Measurements from ENCODE around the gene RRP1. TPM values are rescaled to one million over a fixed set of nuclear protein-coding genes. Genes with fewer than 3 reads are reported as not detected.

The RRP1 gene
- total and polyA plus RNA-seq, 10 of the 15 experiments (the other 5 are each of a cell fraction or from before 2014, with no cell fraction given): 0.34 to 70.8 (median 35.1) TPM

DNA sequence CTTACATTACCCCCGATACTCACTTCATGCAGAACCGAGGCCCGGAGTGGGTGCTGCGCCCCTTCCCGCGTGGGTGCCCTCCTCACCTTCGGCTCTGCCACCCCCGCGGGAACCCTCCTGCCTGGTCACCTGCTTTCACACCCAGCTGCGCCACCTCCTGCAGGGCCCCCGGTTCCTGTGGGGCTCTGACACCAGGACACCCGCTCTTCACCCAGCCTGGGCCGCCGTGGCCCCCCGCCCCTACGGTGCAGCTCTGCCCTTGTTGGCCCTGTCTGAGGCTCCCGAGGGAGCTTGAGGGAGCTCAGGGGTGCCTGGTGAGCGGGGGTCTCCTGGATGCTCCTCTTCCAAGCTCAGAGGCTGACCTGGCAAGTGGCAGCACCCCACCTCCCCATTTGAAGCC lies 19.0 kb downstream of the RRP1 start (continued):
- TF ChIP-seq, protein P1, sequence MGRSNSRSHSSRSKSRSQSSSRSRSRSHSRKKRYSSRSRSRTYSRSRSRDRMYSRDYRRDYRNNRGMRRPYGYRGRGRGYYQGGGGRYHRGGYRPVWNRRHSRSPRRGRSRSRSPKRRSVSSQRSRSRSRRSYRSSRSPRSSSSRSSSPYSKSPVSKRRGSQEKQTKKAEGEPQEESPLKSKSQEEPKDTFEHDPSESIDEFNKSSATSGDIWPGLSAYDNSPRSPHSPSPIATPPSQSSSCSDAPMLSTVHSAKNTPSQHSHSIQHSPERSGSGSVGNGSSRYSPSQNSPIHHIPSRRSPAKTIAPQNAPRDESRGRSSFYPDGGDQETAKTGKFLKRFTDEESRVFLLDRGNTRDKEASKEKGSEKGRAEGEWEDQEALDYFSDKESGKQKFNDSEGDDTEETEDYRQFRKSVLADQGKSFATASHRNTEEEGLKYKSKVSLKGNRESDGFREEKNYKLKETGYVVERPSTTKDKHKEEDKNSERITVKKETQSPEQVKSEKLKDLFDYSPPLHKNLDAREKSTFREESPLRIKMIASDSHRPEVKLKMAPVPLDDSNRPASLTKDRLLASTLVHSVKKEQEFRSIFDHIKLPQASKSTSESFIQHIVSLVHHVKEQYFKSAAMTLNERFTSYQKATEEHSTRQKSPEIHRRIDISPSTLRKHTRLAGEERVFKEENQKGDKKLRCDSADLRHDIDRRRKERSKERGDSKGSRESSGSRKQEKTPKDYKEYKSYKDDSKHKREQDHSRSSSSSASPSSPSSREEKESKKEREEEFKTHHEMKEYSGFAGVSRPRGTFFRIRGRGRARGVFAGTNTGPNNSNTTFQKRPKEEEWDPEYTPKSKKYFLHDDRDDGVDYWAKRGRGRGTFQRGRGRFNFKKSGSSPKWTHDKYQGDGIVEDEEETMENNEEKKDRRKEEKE (IDR thresholded peaks at IDR 0.05): no peak

- Histone ChIP-seq H3K9me3 (replicated peaks; ENCODE audit: control insufficient read depth, insufficient read depth, low read length) (no peaks in the 10 kb centered on the region), H3K27me3 (replicated peaks in 1 of 2; ENCODE audit: control insufficient read depth in 2 of 2, insufficient read depth in 2 of 2, low read length in 1 of 2) (no peaks in the 10 kb centered on the region), H3K36me3 (ENCODE audit: control insufficient read depth in 2 of 2, insufficient read depth in 2 of 2, low read length in 1 of 2) (peaks cover 0 to 8% of the 10 kb centered on the region in 2 experiments; a peak in 3 of 4 replicates), H3K4me3 (no peak overlapping the region), H3K4me2 (ENCODE audit: control insufficient read depth, insufficient read depth) (no peak overlapping the region), H3K9ac (ENCODE audit: control insufficient read depth, insufficient read depth, low read length) (0 out of 2 replicates have a peak overlapping the region, but pooled peaks have one; percentile 16), H4K20me1 (ENCODE audit: control insufficient read depth, insufficient read depth) (no peaks in the 10 kb centered on the region), H2AFZ (ENCODE audit: control insufficient read depth, low read depth, low read length) (no peak overlapping the region), H3K4me1 (ENCODE audit: control insufficient read depth, insufficient read depth, low read length) (peaks cover 59% of the 10 kb centered on the region), H3K79me2 (ENCODE audit: control insufficient read depth, insufficient read depth, low read length) (peaks cover 7% of the 10 kb centered on the region), H3K27ac (ENCODE audit: control insufficient read depth, insufficient read depth) (no peak overlapping the region)
- in situ Hi-C loops (cut with MboI) (loop anchor here (5.0 kb wide), 2 partner anchors 113 to 168 kb away; no protein-coding TSS in a partner anchor), intact Hi-C loops (cut with micrococcal nuclease; ENCODE audit: unreplicated experiment) (no loop called here)
- no peak for FAIRE-seq
- RAD21 ChIA-PET (ENCODE audit: unreplicated experiment): interaction anchor here (0.6 to 1.2 kb wide), 3 partner anchors 81 to 134 kb away, joined by 3 to 4 read pairs (median 4); no protein-coding TSS in a partner anchor
- no peak for ATAC-seq
- CTCF ChIA-PET: interaction anchor here (0.7 to 4.5 kb wide), 6 partner anchors 59 to 669 kb away, joined by 3 to 39 read pairs (median 4); no protein-coding TSS in a partner anchor
- WGBS (ENCODE audit: insufficient coverage, insufficient replicate concordance, low lambda C conversion rate, missing lambda C conversion rate): 75% methylated on average over 22 of the region's 22 CpGs
- no peak for DNase-seq (ENCODE audit: low read depth, low spot score)
- TF ChIP-seq CREM (IDR thresholded peaks at IDR 0.05; ENCODE audit: low read depth) (no peak), ATF3 (IDR thresholded peaks at IDR 0.05; ENCODE audit: borderline replicate concordance, extremely low read depth, low read depth, low read length) (no peak), CBX5 (IDR thresholded peaks at IDR 0.05; ENCODE audit: low read depth) (no peak), ZNF274 (IDR thresholded peaks at IDR 0.05; ENCODE audit: insufficient read depth, insufficient read length) (no peak), NR2C1 (IDR thresholded peaks at IDR 0.05) (no peak), ETV6 (conservative IDR thresholded peaks at IDR 0.05 in 1 of 2, IDR thresholded peaks at IDR 0.05 in 1 of 2; ENCODE audit: borderline replicate concordance in 1 of 2, low read depth in 1 of 2) (no peak), RAD51 (IDR thresholded peaks at IDR 0.05) (no peak), POLR2AphosphoS2 (IDR thresholded peaks at IDR 0.05; ENCODE audit: low read depth, low read length) (no peak), USF1 (IDR thresholded peaks at IDR 0.05; ENCODE audit: borderline replicate concordance, extremely low read length, insufficient read depth, low read depth, low read length) (no peak), MEF2A (IDR thresholded peaks at IDR 0.05; ENCODE audit: insufficient read depth, low read depth, low read length) (no peak)
- TF ChIP-seq, protein P2, sequence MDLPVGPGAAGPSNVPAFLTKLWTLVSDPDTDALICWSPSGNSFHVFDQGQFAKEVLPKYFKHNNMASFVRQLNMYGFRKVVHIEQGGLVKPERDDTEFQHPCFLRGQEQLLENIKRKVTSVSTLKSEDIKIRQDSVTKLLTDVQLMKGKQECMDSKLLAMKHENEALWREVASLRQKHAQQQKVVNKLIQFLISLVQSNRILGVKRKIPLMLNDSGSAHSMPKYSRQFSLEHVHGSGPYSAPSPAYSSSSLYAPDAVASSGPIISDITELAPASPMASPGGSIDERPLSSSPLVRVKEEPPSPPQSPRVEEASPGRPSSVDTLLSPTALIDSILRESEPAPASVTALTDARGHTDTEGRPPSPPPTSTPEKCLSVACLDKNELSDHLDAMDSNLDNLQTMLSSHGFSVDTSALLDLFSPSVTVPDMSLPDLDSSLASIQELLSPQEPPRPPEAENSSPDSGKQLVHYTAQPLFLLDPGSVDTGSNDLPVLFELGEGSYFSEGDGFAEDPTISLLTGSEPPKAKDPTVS (IDR thresholded peaks at IDR 0.05; ENCODE audit: low read depth, low read length): no peak
- TF ChIP-seq, protein P3, sequence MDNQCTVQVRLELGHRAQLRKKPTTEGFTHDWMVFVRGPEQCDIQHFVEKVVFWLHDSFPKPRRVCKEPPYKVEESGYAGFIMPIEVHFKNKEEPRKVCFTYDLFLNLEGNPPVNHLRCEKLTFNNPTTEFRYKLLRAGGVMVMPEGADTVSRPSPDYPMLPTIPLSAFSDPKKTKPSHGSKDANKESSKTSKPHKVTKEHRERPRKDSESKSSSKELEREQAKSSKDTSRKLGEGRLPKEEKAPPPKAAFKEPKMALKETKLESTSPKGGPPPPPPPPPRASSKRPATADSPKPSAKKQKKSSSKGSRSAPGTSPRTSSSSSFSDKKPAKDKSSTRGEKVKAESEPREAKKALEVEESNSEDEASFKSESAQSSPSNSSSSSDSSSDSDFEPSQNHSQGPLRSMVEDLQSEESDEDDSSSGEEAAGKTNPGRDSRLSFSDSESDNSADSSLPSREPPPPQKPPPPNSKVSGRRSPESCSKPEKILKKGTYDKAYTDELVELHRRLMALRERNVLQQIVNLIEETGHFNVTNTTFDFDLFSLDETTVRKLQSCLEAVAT (IDR thresholded peaks at IDR 0.05): no peak
- POLR2A ChIA-PET: interaction anchor here (0.7 kb wide), 1 partner anchor 112 kb away, joined by 4 read pairs; no protein-coding TSS in a partner anchor
- BruUV-seq (replicated peaks): no TSS peak
- SMC1A ChIA-PET (ENCODE audit: uncharacterized antibody, unreplicated experiment): interaction anchor here (0.7 to 3.3 kb wide), 4 partner anchors 60 to 166 kb away, joined by 3 to 16 read pairs (median 4); no protein-coding TSS in a partner anchor
These were observed 19.5 kb downstream of the RRP1 start for GRCh38 chr21:43808832-43809251.

All from GM12878 (cell line).